ENCODE measurements around the gene KCNE5.
"Not testable (repeated sequence)": the region's sequence is repeated elsewhere in the genome, so short reads cannot be mapped to it uniquely, and the experiment has no call there.

The KCNE5 gene, protein sequence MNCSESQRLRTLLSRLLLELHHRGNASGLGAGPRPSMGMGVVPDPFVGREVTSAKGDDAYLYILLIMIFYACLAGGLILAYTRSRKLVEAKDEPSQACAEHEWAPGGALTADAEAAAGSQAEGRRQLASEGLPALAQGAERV

DNA sequence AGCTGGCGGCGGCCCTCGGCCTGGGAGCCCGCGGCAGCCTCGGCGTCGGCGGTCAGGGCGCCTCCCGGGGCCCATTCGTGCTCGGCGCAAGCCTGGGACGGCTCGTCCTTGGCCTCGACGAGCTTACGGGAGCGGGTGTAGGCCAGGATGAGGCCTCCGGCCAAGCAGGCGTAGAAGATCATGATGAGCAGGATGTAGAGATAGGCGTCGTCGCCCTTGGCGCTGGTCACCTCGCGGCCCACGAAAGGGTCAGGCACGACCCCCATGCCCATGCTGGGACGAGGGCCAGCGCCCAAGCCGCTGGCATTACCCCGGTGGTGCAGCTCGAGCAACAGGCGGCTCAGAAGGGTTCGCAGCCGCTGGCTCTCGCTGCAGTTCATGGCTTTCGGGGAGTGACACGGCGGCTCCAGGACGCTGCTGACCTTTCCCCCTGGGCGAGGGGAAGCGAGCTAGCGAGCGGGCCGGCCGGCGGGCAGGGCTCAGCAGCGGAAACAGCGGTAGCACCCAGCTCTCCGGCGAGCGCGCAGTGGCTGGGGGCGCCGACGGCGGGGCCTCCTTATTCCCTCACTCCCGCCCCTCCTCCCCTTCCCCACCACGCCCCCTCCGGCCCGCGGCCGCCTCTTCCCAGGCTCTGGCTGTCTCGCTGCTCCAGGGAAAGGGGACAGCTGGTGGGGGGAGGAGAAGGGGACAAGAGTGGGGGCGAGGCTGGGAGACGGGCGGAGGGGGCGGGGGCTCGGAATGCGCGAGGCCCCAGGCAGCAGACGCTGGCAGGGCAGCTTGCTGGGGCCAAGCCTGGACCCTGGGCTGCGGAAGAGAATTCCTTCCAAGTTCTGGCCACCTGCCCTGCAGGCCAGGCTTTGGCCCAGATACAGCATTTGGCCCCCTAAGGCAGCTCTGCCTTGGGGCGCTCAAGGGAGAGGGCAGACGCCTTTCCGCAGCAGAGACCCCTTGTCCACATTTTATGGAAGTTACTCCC, at the start of gene KCNE5:
Gene KCNE5, minus strand, starts transcription at position 532 of the 976 bp plus-strand sequence. Its CDS starts 152 bp downstream, at position 380.
- no peak for FAIRE-seq

DNA sequence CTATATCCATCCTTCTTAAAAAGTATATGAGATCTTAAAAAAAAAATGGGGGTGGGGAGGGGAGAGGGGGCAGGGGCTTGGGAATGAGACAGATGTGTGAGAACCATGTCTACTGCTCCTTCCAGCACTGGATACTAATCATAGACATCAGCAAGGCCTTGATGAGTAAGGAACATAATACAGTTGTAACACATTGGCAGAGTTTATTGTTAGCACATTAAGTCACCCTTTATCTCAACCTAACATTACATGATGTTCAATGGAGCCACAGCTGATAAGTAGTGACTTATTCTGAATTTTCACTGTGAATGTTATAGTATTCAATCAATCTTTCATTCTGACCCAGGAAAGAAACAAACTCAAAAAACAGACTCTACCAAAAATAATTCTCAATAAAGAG, 47.3 kb upstream of the KCNE5 start:
- no peak for FAIRE-seq

DNA sequence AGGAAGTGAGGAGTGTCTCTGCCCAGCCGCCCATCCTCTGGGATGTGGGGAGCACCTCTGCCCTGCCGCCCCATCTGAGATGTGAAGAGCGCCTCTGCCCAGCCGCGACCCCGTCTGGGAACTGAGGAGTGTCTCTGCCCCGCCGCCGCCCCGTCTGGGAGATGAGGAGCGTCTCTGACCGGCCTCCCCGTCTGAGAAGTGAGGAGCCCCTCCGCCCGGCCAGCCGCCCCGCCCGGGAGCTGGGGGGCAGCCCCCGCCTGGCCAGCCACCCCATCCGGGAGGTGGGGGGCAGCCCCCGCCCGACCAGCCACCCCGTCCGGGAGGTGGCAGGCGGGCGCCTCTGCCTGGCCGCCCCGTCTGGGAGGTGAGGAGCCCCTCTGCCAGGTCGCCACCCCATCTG, 46.2 kb upstream of the KCNE5 start:
- FAIRE-seq = not testable (repeated sequence)

DNA sequence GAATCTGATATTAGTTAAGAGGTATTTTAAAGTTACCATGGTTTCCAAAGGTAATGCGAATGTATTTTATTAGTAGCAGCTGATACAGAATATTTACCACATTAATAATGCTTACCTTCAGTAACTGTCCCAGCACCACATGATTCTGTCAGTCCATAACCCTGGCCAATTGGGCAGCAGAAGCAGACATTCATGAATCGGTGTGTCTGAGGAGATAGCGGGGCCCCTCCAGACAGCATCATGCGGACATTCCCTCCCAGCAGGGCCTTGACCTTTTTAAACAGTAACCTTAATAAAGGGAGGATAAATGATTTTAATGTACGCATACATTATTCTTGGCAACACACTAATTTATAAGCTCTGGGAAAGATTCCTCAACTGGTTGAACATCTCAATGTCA, 43.0 kb upstream of the KCNE5 start:
- no peak for FAIRE-seq

DNA sequence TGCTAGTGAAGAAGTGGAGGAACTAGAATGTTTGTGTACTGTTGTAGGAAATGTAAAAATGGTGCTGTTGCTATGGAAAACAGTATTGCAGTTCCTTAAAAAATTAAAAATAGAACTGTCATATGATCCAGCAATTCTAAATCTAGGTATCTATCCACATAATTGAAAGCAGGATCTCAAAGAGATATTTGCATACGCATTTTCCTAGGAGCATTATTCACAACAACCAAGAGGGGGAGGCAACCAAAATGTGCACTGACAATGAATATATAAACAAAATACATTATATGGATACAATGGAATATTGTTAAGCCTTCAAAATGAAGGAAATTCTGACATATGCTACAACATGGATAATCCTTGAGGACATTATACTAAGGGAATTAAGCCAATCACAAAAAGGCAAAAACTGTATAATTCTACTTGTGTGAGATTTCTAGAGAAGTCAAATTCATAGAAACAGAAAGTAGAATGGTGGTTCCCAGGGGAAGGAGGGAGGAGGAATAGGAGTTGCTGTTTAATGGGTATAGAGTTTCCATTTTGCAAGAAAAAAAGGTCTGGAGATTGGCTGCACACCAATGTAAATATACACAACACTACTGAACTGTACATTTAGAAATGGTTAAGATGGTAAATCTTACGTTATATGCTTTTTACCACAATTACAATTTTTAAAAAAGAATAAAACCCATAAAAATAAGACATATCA, 35.6 kb upstream of the KCNE5 start:
- no peak for FAIRE-seq

DNA sequence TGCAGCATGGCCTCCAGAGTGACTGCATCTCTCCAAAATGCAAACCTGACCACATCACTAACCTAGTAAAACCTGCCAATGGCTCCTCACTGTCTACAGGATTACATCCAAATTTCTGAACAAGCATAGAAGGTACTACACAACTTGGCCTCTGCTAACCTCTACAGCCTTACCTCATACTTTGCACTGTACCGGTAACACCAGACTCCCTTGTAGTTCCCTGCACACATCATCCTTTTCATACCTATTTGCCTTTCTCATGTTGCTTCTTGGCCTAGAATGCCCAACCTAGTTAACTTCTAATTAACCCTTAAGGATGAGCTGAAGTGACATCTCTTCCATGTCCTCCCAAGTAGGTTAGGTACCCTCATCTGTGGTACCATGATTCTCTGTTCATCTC, 33.4 kb upstream of the KCNE5 start:
- FAIRE-seq = no peak

DNA sequence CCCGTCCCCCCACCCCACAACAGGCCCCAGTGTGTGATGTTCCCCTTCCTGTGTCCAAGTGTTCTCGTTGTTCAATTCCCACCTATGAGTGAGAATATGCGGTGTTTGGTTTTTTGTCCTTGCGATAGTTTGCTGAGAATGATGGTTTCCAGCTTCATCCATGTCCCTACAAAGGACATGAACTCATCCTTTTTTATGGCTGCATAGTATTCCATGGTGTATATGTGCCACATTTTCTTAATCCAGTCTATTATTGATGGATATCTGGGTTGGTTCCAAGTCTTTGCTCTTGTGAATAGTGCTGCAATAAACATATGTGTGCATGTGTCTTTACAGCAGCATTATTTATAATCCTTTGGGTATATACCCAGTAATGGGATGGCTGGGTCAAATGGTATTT, 32.4 kb upstream of the KCNE5 start:
- not testable (repeated sequence) for FAIRE-seq

DNA sequence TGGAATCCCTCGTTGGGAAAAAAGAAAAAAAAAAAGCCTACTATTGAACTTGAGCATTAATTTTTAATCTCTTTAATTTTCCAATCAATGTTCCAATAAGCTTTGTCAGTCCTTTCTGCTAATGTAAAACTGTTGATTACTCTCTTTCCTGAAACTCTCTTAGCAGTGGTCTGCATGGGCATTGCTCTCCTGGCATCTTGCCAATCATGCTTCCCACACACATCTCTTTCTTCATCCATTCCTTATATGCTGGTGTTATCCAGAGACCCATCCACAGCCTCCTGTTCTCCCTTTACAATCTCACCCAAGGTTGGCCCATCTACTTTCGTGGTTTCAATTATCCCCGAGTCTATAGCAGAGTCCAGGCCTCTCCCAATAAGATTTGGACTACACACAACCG, 31.8 kb upstream of the KCNE5 start:
- no peak for FAIRE-seq

DNA sequence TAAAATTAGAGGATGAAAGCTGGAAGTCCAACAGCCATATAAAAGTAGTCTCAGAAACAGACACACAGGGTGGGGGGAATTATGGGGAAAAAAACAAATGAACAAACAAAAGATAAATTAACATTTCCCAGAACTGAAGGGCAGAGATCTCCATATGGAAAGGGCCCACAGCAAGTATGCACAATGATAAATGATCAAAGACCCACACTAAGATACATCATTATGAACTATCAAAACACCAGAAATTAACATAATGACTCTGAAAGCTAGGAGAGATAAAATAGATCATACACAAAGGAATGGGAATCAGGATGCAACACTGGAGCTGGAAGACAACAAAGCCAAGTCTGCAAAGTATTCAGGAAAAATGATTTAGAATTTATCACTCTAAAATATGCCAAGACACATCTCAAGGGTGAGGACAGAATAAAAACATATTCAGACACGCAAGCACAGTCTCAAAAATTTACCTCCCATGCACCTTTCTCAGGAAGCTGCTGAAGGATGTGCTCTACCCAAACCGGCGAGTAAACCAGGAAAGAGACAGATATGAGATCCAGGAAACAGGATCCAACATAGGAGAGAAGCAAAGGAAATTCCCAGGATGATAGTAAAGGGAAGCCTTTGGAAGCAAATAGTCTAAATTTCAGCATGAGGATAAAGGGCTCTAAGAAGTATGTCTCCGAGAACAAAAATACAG, 30.7 kb upstream of the KCNE5 start:
- FAIRE-seq = no peak

DNA sequence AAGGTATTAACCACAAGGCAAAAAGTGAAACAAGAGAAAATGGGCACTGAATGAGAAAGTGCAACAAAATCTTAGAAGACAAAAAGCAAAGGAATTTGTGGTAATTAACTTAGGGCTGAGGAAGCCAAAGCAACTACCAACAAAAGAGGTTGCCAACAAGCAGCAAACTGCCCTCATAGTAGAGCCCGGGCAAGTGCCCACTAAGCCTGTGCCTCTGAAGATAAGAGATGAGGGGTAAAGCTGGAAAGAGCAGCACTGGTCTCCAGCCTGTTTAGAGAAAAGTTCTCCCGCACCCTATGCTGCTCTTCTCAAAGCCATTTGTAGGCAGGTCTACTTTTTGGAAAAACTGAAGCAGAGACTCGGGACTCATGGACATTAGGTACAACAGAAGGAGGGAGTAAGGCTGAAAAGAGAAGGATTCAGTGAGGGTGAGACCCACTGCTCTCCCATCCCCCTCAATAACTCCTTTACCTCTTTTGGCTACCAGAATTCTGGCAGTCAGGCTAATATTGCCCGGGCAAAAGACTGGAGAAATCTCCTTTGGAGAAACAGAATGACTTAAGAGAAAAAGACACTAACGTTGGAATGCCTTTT, 29.6 kb upstream of the KCNE5 start:
- FAIRE-seq = no peak

DNA sequence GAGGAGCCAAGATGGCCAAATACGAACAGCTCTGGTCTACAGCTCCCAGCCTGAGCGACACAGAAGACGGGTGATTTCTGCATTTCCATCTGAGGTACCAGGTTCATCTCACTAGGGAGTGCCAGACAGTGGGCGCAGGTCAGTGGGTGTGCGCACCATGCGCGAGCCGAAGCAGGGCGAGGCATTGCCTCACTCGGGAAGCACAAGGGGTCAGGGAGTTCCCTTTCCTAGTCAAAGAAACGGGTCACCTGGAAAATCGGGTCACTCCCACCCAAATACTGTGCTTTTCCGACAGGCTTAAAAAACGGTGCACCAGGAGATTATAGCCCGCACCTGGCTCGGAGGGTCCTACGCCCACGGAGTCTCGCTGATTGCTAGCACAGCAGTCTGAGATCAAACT, 19.7 kb upstream of the KCNE5 start:
- FAIRE-seq = not testable (repeated sequence)

DNA sequence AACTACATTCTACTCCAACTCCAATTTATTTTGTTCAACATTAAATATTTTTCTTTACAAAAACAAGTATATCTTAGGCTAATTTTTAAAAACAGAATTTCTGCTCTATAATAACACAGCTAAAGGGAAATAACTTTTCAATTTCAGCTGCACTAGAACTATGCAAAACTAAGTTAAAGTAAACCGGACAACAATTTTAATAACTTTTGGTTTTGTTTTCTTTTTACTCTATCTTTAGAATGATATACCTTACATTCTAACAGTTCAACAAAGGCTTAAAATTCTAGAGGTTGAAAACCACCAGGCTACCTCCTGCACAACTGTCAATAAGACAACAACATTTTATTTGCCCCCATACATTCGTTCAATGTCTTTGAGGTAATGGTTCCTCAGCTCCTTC, 18.7 kb upstream of the KCNE5 start:
- no peak for FAIRE-seq

DNA sequence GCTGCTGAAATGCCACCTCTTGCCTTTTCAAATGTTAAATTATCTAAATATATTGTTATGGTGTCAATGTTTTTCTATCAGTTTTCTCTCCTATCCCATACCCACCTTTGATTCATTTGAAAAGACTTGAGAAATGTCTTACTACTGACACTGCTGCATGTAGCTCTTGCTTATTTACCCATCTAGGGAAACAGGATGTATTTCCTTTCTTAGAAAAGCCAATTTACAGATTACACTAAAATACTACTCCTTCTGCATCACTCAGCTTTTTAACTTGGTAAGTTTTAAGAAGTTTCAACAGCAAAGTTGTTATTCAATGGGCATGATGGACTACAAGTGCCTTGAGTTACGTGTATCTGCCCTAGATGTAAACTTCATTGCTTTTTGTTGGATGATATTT, 13.2 kb upstream of the KCNE5 start:
- FAIRE-seq = no peak

DNA sequence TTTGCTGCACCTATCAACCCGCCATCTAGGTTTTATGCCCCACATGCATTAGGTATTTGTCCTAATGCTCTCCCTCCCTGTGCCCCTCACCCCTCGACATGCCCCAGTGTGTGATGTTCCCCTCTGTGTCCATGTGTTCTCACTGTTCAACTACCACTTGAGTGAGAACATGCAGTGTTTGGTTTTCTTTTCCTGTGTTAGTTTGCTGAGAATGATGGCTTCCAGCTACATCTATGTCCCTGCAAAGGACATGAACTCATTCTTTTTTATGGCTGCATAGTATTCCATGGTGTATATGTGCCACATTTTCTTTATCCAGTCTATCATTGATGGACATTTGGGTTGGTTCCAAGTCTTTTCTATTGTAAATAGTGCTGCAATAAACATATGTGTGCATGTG, 12.5 kb upstream of the KCNE5 start:
- not testable (repeated sequence) for FAIRE-seq

DNA sequence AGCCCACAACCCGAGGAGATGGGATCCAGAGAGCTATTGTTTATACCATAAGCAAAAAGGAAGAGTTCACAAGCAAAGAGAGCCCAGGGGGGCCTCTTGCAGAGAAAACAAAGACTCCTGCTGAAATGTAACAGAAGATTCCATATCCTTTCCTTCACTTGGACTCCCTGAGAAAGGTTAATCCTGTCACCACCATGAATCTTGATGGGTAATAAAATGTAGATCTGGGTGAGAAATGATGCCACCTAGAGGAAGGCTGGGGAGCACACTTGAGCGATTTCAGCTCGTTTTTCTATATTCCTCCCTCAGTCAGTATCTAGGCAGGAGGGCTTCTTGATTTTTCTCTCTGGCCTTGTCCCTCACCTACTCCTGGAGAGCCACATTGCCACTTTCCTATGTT, 10.2 kb upstream of the KCNE5 start:
- no peak for FAIRE-seq

DNA sequence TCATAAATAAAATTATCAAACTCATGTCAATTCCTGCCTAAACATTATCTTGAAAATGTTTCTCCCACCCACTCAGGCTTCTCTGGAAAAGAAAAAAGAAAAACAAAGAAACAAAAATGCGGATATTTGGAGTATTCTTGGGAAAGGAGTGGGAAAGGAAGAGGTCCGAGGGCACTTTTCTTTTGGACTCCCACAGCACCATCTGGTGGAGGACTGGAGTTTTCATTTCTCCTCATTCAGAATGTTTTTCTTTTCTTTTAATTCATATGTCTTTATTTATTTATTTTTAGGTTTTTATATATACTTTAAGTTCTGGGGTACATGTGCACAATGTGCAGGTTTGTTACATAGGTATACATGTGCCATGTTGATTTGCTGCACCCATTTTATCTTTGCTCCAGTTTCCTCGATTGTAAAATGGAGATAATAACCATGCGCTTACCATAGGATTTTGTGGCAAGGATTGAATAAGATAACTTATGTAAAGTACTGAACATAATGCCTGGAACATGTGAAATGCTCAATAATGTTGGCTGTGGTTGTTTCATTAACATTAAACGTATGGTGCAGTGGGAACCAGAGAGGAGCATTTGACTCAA, 8.0 kb upstream of the KCNE5 start:
- no peak for FAIRE-seq

DNA sequence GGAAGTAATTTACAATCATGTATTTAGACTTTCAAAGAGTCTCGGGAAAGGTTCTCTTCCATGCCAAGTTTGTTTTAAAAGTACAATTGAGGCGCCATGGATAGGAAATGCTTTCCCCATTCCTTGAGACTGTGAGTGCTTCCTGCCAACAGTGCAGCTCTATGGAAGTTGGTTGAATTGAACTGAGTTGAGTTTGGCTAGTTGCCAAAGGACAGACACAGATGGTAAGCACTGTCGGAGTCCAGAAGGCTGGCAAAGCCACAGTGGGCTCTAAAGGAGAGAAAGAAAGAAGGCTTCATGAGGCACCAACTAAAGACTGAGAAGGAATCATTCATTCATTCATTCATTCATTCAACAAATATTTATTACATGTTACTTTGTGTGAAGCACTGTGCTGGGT, 4.3 kb upstream of the KCNE5 start:
- FAIRE-seq = no peak

DNA sequence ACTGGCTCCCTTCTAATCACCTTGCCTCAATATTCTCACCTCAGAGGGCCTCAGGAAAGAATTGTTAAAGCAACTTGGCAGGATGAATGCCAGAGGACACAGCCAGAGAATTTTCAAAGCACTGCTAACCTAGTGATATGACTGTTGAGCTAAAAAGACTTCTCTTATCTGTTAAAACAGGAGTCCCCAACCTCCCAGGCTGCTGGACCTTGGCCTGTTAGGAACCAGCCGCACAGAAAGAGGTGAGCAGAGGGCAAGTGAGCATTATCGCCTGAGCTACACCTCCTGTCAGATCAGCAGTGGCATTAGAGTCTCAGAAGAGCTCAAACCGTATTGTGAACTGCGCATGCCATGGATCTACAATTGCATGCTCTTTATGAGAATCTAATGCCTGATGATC, 1.7 kb upstream of the KCNE5 start:
- no peak for FAIRE-seq

DNA sequence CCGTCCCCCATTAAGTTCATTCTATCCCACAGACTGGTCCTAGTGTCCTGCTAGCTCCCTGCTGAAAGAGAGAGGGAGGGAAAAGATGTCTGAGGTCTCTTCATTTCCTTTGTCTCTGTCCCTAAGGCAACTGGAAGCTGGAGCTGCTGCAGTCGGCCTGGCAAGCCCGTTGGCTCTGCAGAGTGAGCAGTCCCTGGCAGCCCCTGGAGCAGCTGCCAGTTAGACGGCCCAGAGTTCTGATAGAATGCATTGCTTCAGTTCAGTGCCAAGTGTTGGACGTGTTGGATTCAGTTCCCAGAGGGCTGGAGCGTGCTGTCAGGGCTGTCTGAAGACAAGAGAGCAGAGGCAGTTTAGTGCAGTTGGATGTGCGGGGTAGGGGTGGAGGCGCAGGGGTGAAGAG, 975 bp downstream of the KCNE5 start:
- FAIRE-seq = no peak

DNA sequence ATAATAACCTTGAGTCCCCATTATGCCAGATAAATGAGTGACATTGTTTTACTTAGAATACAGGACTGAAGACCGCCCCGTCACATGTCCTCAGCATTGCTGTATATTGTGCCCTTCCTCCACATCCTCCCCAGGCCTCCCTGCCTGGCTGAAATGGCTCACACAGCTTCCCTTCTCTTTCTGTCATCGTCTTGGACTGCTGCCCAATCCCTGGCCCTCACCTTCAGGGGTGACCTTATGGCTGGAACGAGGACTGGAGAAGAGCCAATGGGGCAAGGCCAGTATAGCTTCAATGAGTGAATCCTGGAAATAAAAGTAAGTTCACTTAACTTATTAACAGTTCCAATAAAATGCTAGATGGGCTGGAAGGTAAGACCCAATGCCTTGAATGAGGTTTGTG, 2.7 kb downstream of the KCNE5 start:
- no peak for FAIRE-seq

DNA sequence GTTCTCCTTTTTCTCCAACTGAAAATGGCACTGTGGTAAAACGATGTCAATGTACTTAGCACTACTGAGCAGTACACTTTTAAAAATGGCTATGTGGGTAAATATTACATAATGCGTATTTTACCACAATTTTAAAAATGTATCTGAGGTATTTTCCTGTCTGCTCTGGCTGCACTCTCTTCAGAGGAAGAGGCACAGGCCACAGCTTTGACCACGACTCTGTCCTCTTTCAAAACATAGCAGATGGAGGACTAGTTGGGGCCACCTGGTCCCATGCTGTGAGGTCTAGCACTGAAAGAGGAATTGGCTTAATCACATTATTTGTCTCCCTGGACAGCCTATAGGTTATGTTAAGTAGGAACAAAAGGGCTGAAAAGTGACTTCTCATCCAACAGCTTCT, 5.2 kb downstream of the KCNE5 start:
- no peak for FAIRE-seq

DNA sequence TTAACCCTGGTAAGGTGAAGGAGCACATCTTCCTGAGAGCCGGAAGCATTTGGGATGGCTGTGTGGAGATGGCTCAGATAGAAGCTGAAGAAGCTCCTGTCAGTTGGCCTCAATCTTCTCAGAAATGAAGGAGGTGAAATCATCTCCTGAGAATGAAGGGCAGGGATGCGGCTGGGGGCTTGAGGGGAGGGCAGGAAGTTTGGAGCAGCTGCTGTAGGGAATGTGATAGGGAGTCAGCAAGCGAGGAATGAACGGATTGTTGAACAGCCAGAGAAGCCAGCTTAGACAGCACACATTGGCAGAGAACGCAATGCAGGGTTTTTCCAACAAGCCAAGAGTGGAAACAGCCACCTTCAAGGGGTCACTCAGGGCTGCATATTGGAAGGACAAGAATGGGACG, 10.0 kb downstream of the KCNE5 start:
- FAIRE-seq = no peak
